WTC11 (cell line): ENCODE data around the gene TMEM43.

Experiments
- CTCF ChIP-seq: fragments of 200-600 bp; IDR thresholded peaks from 2 replicates; pipeline ENCODE4 v1.8.0; 2022; ENCODE audit warnings: antibody characterized with exemption
- E2F1 ChIP-seq: sonication (generic); formaldehyde crosslinking; IDR thresholded peaks from 2 replicates; pipeline ENCODE4 v1.8.0; 2022; ENCODE audit warnings: mild to moderate bottlenecking, missing genetic modification reagents
- ELF4 ChIP-seq: sonication (generic); formaldehyde crosslinking; IDR thresholded peaks from 2 replicates; pipeline ENCODE4 v1.8.1; 2022; ENCODE audit warnings: low read depth, mild to moderate bottlenecking, moderate library complexity, missing genetic modification reagents
- GRHL2 ChIP-seq: fragments of 250-450 bp; sonication (Bioruptor Pico); IDR thresholded peaks from 2 replicates; pipeline ENCODE4 v1.8.0; 2022; ENCODE audit warnings: mild to moderate bottlenecking, moderate library complexity; ENCODE audit not compliant: insufficient replicate concordance, severe bottlenecking
- JUN ChIP-seq: sonication (generic); formaldehyde crosslinking; IDR thresholded peaks from 2 replicates; pipeline ENCODE4 v1.8.0; 2023; ENCODE audit warnings: mild to moderate bottlenecking, missing genetic modification reagents
- MAX ChIP-seq: sonication (generic); formaldehyde crosslinking; IDR thresholded peaks from 2 replicates; pipeline ENCODE4 v1.8.0; 2022; ENCODE audit warnings: mild to moderate bottlenecking, missing genetic modification reagents
- MLX ChIP-seq: sonication (generic); formaldehyde crosslinking; IDR thresholded peaks from 2 replicates; pipeline ENCODE4 v1.8.1; 2023; ENCODE audit warnings: mild to moderate bottlenecking, missing genetic modification reagents, moderate library complexity
- NR3C1 ChIP-seq: sonication (generic); formaldehyde crosslinking; conservative IDR thresholded peaks from 2 replicates; pipeline ENCODE4 v1.8.1; 2023; ENCODE audit warnings: low read depth, mild to moderate bottlenecking, missing genetic modification reagents
- ZNF425 ChIP-seq: fragments of 250-450 bp; sonication (Bioruptor Pico); conservative IDR thresholded peaks from 2 replicates; pipeline ENCODE4 v1.9.0; 2021; ENCODE audit warnings: mild to moderate bottlenecking

- TF ChIP-seq MAX (CRISPR knock-in tag) = no peak
- no peak for TF ChIP-seq JUN
- TF ChIP-seq CTCF = no peak
- TF ChIP-seq E2F1 = no peak
- no peak for TF ChIP-seq ZNF425
- no peak for TF ChIP-seq MLX (CRISPR knock-in tag)
- TF ChIP-seq GRHL2 (CRISPR knock-in tag) = no peak
- no peak for TF ChIP-seq NR3C1 (CRISPR knock-in tag)
- TF ChIP-seq ELF4 = no peak
Observed at GRCh38 chr3:14145236-14145635, 20.4 kb downstream of the TMEM43 start.
